ENCODE results near the gene LRRC25. TPM values are rescaled to one million over a fixed set of nuclear protein-coding genes. Genes with fewer than 3 reads are reported as not detected.

LRRC25 gene
- total and polyA plus RNA-seq, 2 donors (not counting 3 experiments of a cell fraction or from before 2014, with no cell fraction given), result not detected

GRCh38 chr19:18351544-18351943 is 45.9 kb downstream of the LRRC25 start:
- no peak overlapping the region for H3K27ac ChIP-seq (ENCODE audit: insufficient read depth, low read depth, low read length)
- no peak overlapping the region for H3K4me3 ChIP-seq (replicated peaks in 1 of 3; ENCODE audit: insufficient read depth in 1 of 3, low read depth in 1 of 3, low read length in 3 of 3)
- no peaks in the 10 kb centered on the region for H4K20me1 ChIP-seq (replicated peaks; ENCODE audit: control insufficient read depth, extremely low read depth, insufficient read depth, low read length)
- no peaks in the 10 kb centered on the region for H3K79me2 ChIP-seq (ENCODE audit: control insufficient read depth, insufficient read depth, low read length)
- no peak overlapping the region for H2AFZ ChIP-seq (ENCODE audit: low read depth, low read length)
- DNase-seq (ENCODE audit: low read depth, low spot score) (no peak), FAIRE-seq (no peak)
- no peaks in the 10 kb centered on the region for H3K9me3 ChIP-seq (replicated peaks; ENCODE audit: control insufficient read depth, insufficient read depth, low read length)
- no peak overlapping the region for H3K9ac ChIP-seq (replicated peaks; ENCODE audit: extremely low read depth, insufficient read depth, low read length)
- no peaks in the 10 kb centered on the region for H3K27me3 ChIP-seq (ENCODE audit: control insufficient read depth in 2 of 2, insufficient read depth in 2 of 2, low read length in 2 of 2)
- ChIA-PET POLR2A (no interaction called here), CTCF (interaction anchor here (2.7 to 4.1 kb wide), 2 partner anchors 12 to 38 kb away, joined by 18 to 115 read pairs; partner anchors contain the start of gene GDF15)
- dilution Hi-C loops (cut with MboI; ENCODE audit: extremely low pct_ligation_motif_present, low sequenced_read_pairs), result no loop called here
- TF ChIP-seq, protein P1, sequence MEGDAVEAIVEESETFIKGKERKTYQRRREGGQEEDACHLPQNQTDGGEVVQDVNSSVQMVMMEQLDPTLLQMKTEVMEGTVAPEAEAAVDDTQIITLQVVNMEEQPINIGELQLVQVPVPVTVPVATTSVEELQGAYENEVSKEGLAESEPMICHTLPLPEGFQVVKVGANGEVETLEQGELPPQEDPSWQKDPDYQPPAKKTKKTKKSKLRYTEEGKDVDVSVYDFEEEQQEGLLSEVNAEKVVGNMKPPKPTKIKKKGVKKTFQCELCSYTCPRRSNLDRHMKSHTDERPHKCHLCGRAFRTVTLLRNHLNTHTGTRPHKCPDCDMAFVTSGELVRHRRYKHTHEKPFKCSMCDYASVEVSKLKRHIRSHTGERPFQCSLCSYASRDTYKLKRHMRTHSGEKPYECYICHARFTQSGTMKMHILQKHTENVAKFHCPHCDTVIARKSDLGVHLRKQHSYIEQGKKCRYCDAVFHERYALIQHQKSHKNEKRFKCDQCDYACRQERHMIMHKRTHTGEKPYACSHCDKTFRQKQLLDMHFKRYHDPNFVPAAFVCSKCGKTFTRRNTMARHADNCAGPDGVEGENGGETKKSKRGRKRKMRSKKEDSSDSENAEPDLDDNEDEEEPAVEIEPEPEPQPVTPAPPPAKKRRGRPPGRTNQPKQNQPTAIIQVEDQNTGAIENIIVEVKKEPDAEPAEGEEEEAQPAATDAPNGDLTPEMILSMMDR (IDR thresholded peaks at IDR 0.05; ENCODE audit: extremely low read depth in 1 of 2, insufficient read depth in 1 of 2, low read depth in 1 of 2, low read length in 2 of 2), result no peak
- TF ChIP-seq EZH2 (IDR thresholded peaks at IDR 0.05; ENCODE audit: borderline replicate concordance, low read depth, low read length, severe bottlenecking) (no peak), FOS (IDR thresholded peaks at IDR 0.05; ENCODE audit: borderline replicate concordance, insufficient read depth, low read length) (no peak), JUN (IDR thresholded peaks at IDR 0.05; ENCODE audit: borderline replicate concordance, insufficient read depth, insufficient read length, low read depth) (no peak), POLR2AphosphoS5 (IDR thresholded peaks at IDR 0.05; ENCODE audit: insufficient read depth, low read depth, low read length) (no peak), GATA2 (IDR thresholded peaks at IDR 0.05; ENCODE audit: insufficient read depth, insufficient read length, low read depth, low read length) (no peak), POLR2A (IDR thresholded peaks at IDR 0.05; ENCODE audit: low read depth, low read length) (no peak), MYC (IDR thresholded peaks at IDR 0.05; ENCODE audit: low read depth, low read length) (no peak)
- TF ChIP-seq, protein P2, sequence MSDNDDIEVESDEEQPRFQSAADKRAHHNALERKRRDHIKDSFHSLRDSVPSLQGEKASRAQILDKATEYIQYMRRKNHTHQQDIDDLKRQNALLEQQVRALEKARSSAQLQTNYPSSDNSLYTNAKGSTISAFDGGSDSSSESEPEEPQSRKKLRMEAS (IDR thresholded peaks at IDR 0.05; ENCODE audit: insufficient read depth, insufficient read length), result no peak
- H3K4me2 ChIP-seq (ENCODE audit: insufficient read depth, low read length), result no peak overlapping the region
- no peaks in the 10 kb centered on the region for H3K4me1 ChIP-seq (ENCODE audit: control insufficient read depth, extremely low read depth, insufficient read depth, low read length)
- no peaks in the 10 kb centered on the region for H3K9me1 ChIP-seq (replicated peaks; ENCODE audit: control insufficient read depth, extremely low read depth, insufficient read depth, low read length)
- H3K36me3 ChIP-seq (ENCODE audit: control insufficient read depth in 2 of 2, extremely low read depth in 1 of 2, insufficient read depth in 2 of 2, low read length in 2 of 2), result peaks cover 0 to 3% of the 10 kb centered on the region in 2 experiments
- intact Hi-C loops (cut with micrococcal nuclease), result no loop called here
- BruUV-seq (replicated peaks), result no TSS peak

Measured in endothelial cell of umbilical vein (primary cell).